ENCODE data around the gene EFEMP1.

Gene EFEMP1

GRCh38 chr2:55926246-55926645 is 2.7 kb upstream of the EFEMP1 start:
- no peak for DNase-seq (ENCODE audit: low read depth in 1 of 2, low spot score in 1 of 2)
- Histone ChIP-seq H3K27ac (replicated peaks) (no peak overlapping the region), H3K27me3 (ENCODE audit: insufficient read depth, poor library complexity, severe bottlenecking) (peaks cover 30% of the 10 kb centered on the region), H3K4me3 (replicated peaks; ENCODE audit: insufficient read depth, low read length) (no peak overlapping the region)
- no peak for TF ChIP-seq CTCF (IDR thresholded peaks at IDR 0.05; ENCODE audit: insufficient read depth, low read length)
- no peak for TF ChIP-seq SPI1 (IDR thresholded peaks at IDR 0.05; ENCODE audit: borderline replicate concordance, low read depth)
- no peak for TF ChIP-seq REST (IDR thresholded peaks at IDR 0.05; ENCODE audit: insufficient replicate concordance, low read depth)
- TF ChIP-seq GABPA (IDR thresholded peaks at IDR 0.05; ENCODE audit: low read depth), result no peak
- no peak for TF ChIP-seq POLR2AphosphoS5 (IDR thresholded peaks at IDR 0.05; ENCODE audit: low read depth)

- no peak overlapping the region for H3K4me3 ChIP-seq (replicated peaks; ENCODE audit: insufficient read depth, low read length)
- TF ChIP-seq POLR2AphosphoS5 (IDR thresholded peaks at IDR 0.05; ENCODE audit: low read depth) (no peak), CTCF (IDR thresholded peaks at IDR 0.05; ENCODE audit: insufficient read depth, low read length) (no peak), GABPA (IDR thresholded peaks at IDR 0.05; ENCODE audit: low read depth) (no peak), SPI1 (IDR thresholded peaks at IDR 0.05; ENCODE audit: borderline replicate concordance, low read depth) (no peak), REST (IDR thresholded peaks at IDR 0.05; ENCODE audit: insufficient replicate concordance, low read depth) (no peak)
- no peak overlapping the region for H3K27ac ChIP-seq (replicated peaks)
- no peak for DNase-seq (ENCODE audit: low read depth in 1 of 2, low spot score in 1 of 2)
- H3K27me3 ChIP-seq (ENCODE audit: insufficient read depth, poor library complexity, severe bottlenecking), result peaks cover 33% of the 10 kb centered on the region
These were observed 370 bp upstream of the EFEMP1 start for GRCh38 chr2:55923982-55924321.

GRCh38 chr2:55922291-55922907 is 1.2 kb downstream of the EFEMP1 start:
- H3K27ac ChIP-seq (replicated peaks), result no peak overlapping the region
- peaks cover 33% of the 10 kb centered on the region for H3K27me3 ChIP-seq (ENCODE audit: insufficient read depth, poor library complexity, severe bottlenecking)
- H3K4me3 ChIP-seq (replicated peaks; ENCODE audit: insufficient read depth, low read length), result no peak overlapping the region
- TF ChIP-seq CTCF (IDR thresholded peaks at IDR 0.05; ENCODE audit: insufficient read depth, low read length) (no peak), GABPA (IDR thresholded peaks at IDR 0.05; ENCODE audit: low read depth) (no peak), POLR2AphosphoS5 (IDR thresholded peaks at IDR 0.05; ENCODE audit: low read depth) (no peak), REST (IDR thresholded peaks at IDR 0.05; ENCODE audit: insufficient replicate concordance, low read depth) (no peak), SPI1 (IDR thresholded peaks at IDR 0.05; ENCODE audit: borderline replicate concordance, low read depth) (no peak)
- no peak for DNase-seq (ENCODE audit: low read depth in 1 of 2, low spot score in 1 of 2)

Measured in HL-60 (cell line).